GM19452 (cell line): Measurements from ENCODE around the gene TAF1.
"Not testable (repeated sequence)": the region's sequence is repeated elsewhere in the genome, so short reads cannot be mapped to it uniquely, and the experiment has no call there.

Experiments
- ATAC-seq: cut with Tn5 transposase; IDR thresholded peaks from one replicate; pipeline ENCODE4 v1.9.1; 2021; ENCODE audit not compliant: unreplicated experiment

The TAF1 gene

DNA sequence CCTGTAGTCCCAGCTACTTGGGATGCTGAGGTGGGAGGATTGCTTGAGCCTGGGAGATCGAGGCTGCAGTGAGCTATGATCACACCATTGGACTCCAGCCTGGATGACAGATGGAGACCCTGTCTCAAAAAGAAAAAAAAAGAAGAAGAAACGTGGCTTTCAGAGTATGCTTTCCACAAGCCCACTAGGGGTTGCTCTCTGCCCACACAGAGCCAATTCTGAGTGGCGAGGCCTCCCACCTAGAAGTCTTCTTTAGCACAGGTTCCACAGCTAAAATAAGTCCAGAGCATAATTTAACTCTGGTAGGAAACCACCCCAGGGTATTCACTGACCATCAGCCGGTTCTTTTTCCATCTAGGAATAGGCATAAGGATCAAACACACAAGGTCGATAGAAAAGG, 50.1 kb downstream of the TAF1 start:
- ATAC-seq, result not testable (repeated sequence)

DNA sequence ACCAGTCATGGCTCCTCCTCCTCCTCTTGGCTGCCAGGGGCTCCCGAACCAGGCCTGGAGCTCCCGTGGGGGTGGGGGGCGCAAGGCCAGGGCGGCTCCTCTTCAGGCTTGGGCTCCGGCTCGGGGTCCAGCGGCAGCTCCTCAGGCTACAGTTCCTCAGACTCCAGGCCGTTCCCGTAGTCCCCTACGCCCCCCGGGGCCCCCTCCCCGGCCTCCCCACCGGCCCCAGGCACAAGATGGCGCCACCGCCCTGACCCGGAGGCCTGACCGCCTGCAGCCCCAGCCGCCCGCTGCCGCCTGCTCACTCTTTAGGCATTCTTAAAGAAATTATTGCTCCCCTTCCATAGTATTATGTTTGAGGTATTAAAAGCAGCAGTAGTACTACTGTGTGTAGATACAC, 54.5 kb downstream of the TAF1 start:
- no peak for ATAC-seq

DNA sequence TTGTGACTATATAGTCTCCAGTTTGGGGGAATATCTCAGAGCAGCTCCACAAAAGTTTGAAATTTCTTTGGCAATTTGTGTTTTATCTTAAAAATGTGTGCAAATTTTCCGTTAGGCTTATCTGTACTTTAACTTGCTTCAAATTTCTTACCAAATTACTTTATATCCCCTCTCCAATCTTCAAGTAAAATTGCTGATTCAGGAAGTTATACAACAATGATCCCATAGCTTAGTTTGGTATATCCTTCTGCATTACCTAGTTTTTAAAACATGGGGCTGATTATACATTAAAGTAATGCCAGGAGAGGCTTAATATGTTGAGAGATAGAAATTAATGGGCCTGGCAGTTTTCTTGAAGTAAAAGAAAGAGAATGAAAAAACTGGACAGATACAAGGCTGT, 66.6 kb downstream of the TAF1 start:
- no peak for ATAC-seq

DNA sequence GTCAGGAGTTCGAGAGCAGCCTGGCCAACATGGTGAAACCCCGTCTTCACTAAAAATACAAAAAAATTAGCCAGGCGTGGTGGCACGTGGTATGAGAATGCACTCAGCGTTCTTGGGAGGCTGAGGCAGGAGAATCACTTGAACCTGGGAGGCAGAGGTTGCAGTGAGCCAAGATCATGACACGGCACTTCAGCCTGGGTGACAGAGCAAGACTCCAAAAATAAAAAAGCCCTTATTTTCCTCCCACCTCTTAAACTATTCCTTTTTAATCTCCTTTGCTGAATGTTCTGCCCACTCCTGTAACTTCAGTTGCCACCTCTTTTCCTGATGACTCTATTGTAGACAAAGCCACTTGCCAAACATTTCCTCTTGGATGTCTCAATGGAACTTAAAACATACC, 72.6 kb downstream of the TAF1 start:
- ATAC-seq, result no peak

DNA sequence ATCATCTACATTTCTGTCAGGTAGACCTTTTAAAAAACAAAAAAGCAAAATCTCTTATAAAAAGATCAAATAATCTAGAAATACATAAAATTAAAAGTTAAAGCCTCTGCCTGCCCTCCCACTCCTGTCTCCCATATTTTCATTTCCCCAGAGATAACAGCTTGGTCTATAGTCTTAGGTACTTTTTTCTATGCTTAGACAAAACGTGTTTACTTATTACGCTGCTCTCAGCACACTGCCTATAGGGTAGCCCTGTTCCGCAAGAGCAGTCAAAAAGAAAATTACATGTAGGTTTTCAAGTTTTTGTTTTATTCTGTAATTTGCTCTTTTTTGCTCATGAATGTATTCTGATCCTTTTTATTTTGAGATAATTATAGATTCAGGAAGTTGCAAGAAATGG, 73.3 kb downstream of the TAF1 start:
- no peak for ATAC-seq

DNA sequence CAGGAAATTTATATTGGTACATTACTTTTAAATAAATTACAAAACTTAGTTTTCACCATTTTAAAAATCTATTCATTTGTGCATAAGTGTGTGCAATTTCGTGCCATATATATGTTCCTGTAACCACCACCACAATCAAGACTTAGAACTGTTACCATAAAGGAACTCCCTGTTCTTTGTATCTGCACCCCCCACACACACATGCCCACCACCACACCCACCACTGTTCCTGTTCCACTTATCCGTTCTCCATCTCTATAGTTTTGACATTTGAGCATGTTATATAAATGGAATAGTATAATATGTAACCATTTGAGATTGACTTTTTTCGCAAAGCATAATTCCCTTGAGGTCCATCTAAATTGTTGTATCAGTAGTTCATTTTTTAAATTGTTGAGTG, 73.7 kb downstream of the TAF1 start:
- no peak for ATAC-seq

DNA sequence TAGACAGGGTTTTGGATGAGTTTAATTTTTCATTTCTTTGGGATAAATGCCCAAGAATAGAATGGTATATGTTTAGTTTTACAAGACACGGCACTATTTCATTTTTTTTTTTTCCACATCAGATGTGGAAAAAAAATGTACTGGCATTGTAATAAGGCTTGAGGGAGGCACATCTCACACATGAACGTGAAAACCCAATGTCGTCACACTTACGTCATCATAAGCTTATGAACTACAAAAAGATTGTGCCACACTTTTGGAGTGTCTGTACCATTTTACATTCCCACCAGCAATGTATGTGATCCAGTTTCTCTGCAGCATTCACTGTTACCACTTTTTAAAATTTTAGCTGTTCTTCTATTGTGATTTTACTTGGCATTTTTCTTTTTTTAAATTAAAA, 74.2 kb downstream of the TAF1 start:
- no peak for ATAC-seq

DNA sequence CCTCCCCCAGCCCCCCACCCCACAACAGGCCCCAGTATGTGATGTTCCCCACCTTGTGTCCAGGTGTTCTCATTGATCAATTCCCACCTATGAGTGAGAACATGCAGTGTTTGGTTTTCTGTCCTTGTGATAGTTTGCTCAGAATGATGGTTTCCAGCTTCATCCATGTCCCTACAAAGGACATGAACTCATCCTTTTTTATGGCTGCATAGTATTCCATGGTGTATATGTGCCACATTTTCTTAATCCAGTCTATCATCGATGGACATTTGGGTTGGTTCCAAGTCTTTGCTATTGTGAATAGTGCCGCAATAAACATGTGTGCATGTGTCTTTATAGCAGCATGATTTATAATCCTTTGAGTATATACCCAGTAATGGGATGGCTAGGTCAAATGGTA, 75.7 kb downstream of the TAF1 start:
- ATAC-seq, result not testable (repeated sequence)

DNA sequence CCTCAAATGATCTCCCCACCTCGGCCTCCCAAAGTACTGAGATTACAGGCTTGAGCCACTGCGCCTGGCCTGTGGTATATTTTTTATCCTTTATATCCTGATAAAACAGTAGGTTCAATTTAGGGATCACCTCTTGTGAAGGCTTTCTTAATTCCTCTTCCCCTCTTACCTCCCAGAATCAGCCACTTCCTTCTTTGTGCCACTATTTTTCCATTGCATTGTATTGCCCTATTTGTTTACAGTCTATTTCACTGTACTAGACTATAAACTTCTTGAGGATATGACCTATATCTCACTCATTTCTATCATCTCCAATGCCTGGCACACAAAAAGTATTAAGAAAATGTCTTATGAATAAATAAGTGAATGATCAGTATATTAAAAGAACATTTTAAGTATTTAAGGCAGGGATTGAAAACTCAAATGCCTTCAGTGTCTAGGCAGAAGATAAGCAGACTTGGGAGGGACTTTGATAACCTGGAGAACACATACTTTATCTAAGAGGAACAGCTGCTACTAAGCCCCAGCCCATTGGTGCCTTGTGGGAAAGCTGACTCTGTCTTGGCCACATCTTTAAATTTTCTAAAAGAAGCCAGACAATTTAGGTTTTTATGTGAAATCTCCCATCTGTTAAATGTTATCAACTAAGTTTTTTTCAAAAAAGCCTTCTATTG, 84.4 kb downstream of the TAF1 start:
- no peak for ATAC-seq

DNA sequence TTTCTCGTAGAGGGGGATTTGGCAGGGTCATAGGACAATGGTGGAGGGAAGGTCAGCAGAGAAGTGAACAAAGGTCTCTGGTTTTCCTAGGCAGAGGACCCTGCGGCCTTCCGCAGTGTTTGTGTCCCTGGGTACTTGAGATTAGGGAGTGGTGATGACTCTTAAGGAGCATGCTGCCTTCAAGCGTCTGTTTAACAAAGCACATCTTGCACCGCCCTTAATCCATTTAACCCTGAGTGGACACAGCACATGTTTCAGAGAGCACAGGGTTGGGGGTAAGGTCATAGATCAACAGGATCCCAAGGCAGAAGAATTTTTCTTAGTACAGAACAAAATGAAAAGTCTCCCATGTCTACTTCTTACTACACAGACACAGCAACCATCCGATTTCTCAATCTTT, 85.4 kb downstream of the TAF1 start:
- not testable (repeated sequence) for ATAC-seq

DNA sequence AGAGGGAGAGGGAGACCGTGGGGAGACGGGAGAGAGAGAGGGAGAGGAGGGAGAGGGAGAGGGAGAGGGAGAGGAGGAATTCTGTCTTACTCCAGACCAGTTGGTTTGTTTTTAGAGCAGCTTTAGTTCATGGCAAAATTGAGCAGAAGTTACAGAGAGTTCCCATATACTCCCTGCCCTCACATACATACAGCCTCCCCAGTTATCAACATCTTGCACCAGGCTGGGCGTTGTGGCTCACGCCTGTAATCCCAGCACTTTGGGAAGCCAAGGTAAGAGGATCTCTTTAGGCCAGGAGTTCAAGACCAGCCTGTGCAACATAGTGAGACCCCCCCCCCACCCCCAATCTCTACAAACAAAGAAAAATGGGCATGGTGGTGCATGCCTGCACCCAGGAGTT, 86.9 kb downstream of the TAF1 start:
- no peak for ATAC-seq

DNA sequence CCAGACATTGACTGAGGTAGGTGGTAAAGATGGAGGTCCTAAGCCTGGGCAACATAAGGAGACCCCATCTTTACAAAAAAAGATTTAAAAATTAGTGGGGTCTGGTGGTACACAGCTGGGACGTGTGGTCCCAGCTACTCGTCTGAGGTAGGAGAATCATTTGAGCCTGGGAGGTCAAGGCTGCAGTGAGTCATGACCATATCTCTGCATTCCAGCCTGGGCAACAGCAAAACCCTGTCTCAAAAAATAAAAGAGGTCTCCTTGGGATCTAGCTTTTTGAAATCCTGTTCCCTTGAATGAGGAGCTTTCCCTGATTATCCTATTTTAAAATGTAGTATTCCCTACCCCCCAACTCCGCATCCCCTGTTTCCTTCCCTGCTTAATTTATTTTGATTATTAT, 88.1 kb downstream of the TAF1 start:
- ATAC-seq, result no peak

DNA sequence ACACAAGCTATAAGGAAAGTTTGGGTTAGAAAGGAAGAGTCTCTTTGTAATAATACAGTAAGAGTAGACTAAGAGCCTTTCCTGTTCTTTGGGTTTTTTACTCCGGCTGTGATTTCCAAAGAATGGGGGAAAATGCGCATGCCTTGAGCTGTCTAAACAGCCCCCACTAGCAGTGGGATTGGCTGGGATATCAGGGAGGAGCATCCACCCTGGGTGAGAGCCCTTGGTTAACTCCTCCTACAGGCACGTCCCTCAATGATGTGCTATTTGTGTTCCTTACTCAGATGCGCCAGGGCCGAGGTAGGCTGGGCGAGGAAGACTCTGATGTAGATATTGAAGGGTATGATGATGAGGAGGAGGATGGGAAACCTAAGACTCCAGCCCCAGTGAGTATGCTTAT, 92.7 kb downstream of the TAF1 start:
- ATAC-seq, result no peak

DNA sequence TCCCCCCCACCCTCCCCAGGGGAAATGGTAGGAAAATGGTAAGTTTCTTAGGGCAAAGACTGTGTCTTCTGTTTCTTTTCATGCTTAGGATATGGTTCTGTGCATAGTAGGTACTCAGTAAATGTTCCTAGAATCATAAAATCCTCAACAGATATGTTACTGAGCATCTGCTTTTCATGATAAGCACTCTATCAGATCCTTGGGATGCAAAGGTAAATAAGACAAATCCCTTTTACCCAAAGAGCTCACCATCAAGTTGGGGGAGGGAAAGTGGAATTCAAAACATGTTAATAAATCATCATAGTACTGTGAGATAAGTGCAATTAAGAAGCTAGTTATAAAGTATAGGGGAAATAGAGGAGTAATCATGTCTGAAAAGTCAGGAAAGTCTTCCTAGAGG, 98.8 kb downstream of the TAF1 start:
- ATAC-seq, result no peak

DNA sequence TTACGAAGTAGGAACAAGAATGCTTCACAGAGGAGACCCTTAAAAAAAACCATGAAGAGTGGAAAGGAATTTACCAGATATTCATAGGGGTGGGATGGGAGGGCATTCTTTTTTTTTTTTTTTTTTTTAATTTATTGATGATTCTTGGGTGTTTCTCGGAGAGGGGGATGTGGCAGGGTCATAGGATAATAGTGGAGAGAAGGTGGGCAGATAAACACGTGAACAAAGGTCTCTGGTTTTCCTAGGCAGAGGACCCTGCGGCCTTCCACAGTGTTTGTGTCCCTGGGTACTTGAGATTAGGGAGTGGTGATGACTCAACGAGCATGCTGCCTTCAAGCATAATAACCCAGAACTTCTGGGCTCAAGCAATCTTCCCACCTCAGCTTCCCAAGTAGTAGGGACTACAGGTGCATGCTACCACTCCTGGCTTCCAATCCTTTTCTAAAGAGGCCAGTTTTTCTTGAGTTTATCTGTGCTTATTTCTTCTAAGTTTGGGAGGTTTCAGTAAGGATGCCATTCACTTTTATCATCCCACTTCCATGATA, 100.9 kb downstream of the TAF1 start:
- ATAC-seq, result no peak

DNA sequence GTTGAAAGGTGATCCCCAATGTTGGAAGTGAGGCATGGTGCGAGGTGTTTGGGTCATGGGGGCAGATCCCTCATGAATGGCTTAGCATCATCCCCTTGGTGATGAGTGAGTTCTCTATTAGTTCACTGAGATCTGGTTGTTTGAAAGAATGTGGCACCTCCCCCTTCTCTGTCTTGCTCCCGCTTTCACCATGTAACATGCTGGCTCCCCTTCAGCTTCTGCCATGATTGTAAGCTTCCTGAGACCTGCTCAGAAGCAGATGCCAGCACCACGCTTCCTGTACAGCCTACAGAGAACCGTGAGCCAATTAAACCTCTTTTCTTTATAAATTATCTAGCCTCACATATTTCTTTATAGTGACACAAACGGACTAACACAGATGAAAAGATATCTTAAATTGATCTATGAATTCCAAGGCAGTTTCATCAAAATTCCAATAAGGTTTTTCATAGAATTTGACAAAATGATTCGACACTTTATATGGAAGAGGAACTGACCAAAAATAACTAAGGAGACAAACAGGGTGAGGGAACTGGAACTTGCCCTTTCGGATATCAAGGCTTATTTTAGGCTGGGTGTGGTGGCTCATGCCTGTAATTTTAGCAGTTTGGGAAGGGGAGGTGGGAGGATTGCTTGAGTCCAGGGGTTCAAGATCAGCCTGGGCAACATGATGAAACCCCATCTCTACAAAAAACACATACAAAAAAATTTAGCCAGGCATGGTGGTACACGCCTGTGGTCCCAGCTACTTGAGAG, 109.8 kb downstream of the TAF1 start:
- no peak for ATAC-seq

DNA sequence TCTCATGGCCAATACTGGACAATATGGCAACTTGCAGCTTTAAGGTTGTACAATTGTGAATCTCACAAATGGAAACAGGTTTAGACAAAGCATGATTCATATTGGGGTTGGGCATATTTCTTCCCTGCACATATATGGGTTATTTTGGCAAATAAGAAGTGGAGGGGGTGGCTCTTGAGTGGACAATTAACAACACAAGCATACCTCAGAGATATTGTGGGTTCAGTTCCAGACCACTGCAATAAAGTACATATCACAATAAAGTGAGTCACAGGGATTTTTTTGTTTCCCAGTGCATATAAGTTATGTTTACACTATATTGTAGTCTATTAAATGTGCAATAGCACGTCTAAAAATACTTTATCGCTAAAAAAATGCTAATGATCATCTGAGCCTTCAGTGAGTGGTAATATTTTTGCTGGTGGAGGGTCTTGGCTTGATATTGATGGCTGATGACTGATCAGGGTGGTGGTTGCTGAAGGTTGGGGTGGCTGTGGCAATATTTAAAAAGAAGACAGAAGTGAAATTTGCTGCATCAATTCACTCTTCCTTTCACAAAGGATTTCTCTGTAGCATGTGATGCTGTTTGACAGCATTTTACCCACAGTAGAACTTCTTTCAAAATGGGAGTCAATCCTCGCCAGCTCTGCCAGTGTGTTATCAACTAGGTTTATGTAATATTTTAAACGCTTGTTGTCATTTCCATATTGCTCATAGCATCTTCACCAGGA, 116.2 kb downstream of the TAF1 start:
- no peak for ATAC-seq

DNA sequence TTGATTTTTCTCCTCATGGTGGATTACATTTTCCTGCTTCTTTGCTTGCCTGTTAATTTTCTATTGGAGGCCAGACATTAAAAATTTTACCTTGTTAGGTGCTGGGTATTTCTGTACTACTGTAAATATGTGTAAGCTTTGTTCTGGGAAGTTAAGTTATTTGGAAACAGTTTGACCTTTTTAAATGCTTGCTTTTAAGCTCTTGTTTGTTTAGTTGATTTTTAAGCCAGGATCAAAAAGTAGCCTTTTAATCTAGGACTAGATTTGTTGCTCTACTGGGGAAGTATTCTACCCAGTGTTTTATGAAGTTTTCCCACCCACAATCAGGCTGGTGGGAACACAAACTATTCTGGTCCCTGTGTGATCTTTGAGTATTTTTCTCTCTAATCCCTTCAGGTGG, 121.7 kb downstream of the TAF1 start:
- no peak for ATAC-seq

DNA sequence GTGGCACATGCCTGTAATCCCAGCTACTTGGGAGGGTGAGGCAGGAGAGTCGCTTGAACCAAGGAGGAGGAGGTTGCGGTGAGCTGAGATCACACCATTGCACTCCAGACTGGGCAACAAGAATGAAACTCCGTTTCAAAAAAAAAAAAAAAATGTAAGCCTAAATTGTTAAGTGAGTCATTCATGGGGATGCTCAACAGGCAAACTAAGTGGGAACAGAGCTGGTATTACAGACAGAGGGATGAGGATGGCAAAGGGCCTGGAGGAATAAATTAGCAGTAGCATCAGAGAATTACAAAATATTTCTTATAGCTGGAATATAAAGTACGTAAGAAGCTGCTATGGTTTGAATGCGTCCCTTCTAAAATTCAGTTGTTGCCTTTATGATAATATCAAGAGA, 123.4 kb downstream of the TAF1 start:
- ATAC-seq, result no peak

DNA sequence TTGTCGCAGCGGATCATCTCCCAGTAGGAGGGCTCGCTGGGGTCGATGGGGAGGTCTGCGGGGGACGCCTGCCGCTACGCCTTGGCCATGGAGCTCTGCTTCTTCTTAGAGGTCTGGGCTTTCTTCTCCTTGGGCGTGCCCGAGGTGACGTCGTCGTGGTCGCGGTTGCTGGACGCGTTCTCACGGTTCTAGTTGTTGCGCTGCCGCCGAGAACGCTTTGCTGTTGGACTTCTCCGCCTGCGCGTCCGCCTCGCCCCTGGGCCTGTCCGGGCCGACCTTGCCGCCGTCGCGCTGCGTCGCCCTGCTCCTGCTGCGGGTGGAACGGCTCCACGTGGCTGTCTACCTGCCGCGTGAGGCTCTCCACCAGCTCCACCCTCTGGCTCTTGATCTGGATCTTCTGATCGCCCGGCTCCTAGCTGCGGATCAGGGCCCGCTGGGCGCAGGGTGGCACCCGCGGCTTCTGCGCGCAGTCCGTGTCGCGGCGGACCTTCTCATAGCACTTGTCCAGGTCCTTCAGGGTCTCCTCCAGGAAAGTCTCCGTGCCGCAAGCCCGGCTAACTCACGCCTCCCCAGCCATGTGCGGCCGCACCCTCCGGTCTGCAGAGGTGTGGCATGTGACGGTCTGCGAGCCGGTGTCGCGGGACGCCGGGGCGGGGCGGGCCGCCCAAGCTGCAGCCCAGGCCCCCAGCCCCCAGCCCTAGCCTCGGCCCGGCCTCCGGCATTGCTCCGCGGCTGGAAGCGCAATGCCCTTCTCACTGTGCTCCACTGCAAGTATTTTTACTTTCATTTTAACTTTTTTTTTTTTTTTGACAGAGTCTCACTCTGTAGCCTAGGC, 126.3 kb downstream of the TAF1 start:
- peak; percentile 61 for ATAC-seq

DNA sequence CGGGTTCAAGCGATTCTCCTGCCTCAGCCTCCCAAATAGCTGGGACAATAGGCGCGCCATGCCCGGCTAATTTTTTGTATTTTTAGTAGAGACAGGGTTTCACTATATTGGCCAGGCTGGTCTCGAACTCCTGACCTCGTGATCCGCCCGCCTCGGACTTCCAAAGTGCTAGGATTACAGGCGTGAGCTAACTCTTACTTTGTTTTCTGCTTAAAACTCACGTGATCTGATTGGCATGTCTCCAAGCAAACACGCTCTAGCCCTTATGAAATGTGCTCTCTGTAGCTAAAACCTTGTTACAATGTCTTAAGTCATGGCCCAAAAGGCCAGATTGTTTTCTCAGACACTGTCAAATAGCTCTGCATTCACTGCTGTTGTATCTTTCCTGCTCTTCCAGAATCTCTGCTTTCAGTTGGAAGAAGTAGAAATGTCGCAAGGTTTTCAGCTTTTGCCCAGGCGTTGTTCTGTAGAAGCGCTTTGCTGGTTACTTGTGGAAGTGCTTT, 127.0 kb downstream of the TAF1 start:
- ATAC-seq, result no peak
